Natural killer cell (primary cell): ENCODE data around the gene PTPN14. TPM values are rescaled to one million over a fixed set of nuclear protein-coding genes. Genes with fewer than 3 reads are reported as not detected.

Experiments used
- ATAC-seq, 3 donors: fragments of 150-1000 bp in 2 of 3; fragments of 200-7000 bp in 1 of 3; cut with Tn5 transposase; 1 replicate in 1 of 3; 2 replicates in 2 of 3; pipeline ENCODE4 v1.10.0; 2021; ENCODE audit warnings: mild to moderate bottlenecking in 2 of 3, moderate library complexity in 2 of 3
- DNase-seq, 2 donors: peaks; one replicate each; pipeline versions ENCODE4 v3.0.0 to v3.0.0-alpha.2; 2013 to 2021; ENCODE audit warnings: mixed read lengths in 1 of 2
- H3K27ac ChIP-seq: one replicate; pipeline ENCODE4 v1.5.1; 2013; ENCODE audit warnings: mild to moderate bottlenecking, low read length
- H3K27me3 ChIP-seq: one replicate; pipeline ENCODE4 v1.6.1; 2013; ENCODE audit warnings: low read length; ENCODE audit not compliant: control insufficient read depth, insufficient read depth
- H3K36me3 ChIP-seq: one replicate; pipeline ENCODE4 v1.6.1; 2013; ENCODE audit warnings: low read length; ENCODE audit not compliant: control insufficient read depth, insufficient read depth
- H3K4me1 ChIP-seq: one replicate; pipeline ENCODE4 v1.6.1; 2013; ENCODE audit warnings: low read length; ENCODE audit not compliant: control insufficient read depth, insufficient read depth
- H3K4me3 ChIP-seq: one replicate; pipeline ENCODE4 v1.5.1; 2013; ENCODE audit warnings: low read length
- H3K9me3 ChIP-seq: one replicate; pipeline ENCODE4 v1.6.1; 2013; ENCODE audit warnings: low read length; ENCODE audit not compliant: control insufficient read depth, insufficient read depth
- H3K27ac Mint-ChIP-seq, 2 donors: one replicate each; pipeline ENCODE4 v1.8.0; 2022; ENCODE audit warnings: mild to moderate bottlenecking in 2 of 2, mixed read lengths in 2 of 2, moderate library complexity in 1 of 2
- H3K27me3 Mint-ChIP-seq, 2 donors: one replicate each; pipeline ENCODE4 v1.8.0; 2022; ENCODE audit warnings: low read depth in 2 of 2, mixed read lengths in 2 of 2
- H3K36me3 Mint-ChIP-seq: one replicate; pipeline ENCODE4 v1.8.0; 2022; ENCODE audit warnings: mixed read lengths
- H3K4me1 Mint-ChIP-seq, 2 donors: one replicate each; pipeline ENCODE4 v1.8.0; 2022; ENCODE audit warnings: mixed read lengths in 2 of 2
- H3K4me3 Mint-ChIP-seq: one replicate; pipeline ENCODE4 v1.8.0; 2022; ENCODE audit warnings: mild to moderate bottlenecking, moderate library complexity, mixed read lengths
- H3K9me3 Mint-ChIP-seq, 2 donors: one replicate each; pipeline ENCODE4 v1.8.0; 2022; ENCODE audit warnings: mixed read lengths in 2 of 2
- WGBS: methylation state at CpG from one replicate; pipeline ENCODE4 v1.1.7; 2013; ENCODE audit warnings: missing lambda C conversion rate; ENCODE audit not compliant: insufficient coverage; 5-methylcytosine and 5-hydroxymethylcytosine counted together
- intact Hi-C: fragments of 100-400 bp; cut with micrococcal nuclease; formaldehyde crosslinking; loops from one replicate; pipeline ENCODE4 v1.14.2; 2022
- total RNA-seq, 4 donors: library from RNA; stranded (reverse); fragments of 120-200 nt in 1 of 4; gene quantifications; one replicate each; pipeline versions ENCODE4 v1.2.3 to v1.2.4, GENCODE V29; 2013 to 2022
- TF ChIP-seq, protein P1 (sequence below): fragments of 200-600 bp; IDR thresholded peaks from one replicate; pipeline ENCODE4 v1.8.0; 2022; ENCODE audit warnings: antibody characterized with exemption

The PTPN14 gene
- total RNA-seq, 3 donors from 2014 or later (not counting 1 experiment from before 2014, with no cell fraction given), result 0.02 TPM; not detected in 2

DNA sequence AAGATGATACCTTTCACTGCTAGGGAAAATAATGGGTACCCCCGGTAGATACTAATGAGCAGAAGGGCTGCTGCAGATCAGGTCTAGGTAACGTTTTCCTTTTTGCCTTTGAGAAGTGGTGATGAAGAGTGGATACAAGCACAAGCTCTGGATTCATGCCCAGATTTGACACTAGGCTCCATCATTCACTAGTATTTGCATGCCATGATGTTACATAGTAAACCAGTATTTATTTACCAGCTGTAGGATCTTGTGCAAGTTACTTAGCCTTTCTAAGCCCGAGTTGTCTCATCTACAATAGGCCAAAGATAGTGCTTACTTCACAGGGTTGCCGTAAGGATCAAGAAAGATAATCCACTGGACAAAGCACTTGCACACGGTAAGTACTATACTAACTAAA lies 14.2 kb downstream of the PTPN14 start:
- no peaks in the 10 kb centered on the region for H3K4me1 Mint-ChIP-seq
- no peak overlapping the region for H3K4me3 Mint-ChIP-seq
- H3K27ac ChIP-seq, result no peak overlapping the region
- H3K4me3 ChIP-seq, result no peak overlapping the region
- H3K27me3 Mint-ChIP-seq, result peaks cover 8 to 9% of the 10 kb centered on the region in 2 donors
- no peaks in the 10 kb centered on the region for H3K9me3 Mint-ChIP-seq
- no peaks in the 10 kb centered on the region for H3K36me3 Mint-ChIP-seq
- no peaks in the 10 kb centered on the region for H3K27me3 ChIP-seq
- TF ChIP-seq, protein P1, sequence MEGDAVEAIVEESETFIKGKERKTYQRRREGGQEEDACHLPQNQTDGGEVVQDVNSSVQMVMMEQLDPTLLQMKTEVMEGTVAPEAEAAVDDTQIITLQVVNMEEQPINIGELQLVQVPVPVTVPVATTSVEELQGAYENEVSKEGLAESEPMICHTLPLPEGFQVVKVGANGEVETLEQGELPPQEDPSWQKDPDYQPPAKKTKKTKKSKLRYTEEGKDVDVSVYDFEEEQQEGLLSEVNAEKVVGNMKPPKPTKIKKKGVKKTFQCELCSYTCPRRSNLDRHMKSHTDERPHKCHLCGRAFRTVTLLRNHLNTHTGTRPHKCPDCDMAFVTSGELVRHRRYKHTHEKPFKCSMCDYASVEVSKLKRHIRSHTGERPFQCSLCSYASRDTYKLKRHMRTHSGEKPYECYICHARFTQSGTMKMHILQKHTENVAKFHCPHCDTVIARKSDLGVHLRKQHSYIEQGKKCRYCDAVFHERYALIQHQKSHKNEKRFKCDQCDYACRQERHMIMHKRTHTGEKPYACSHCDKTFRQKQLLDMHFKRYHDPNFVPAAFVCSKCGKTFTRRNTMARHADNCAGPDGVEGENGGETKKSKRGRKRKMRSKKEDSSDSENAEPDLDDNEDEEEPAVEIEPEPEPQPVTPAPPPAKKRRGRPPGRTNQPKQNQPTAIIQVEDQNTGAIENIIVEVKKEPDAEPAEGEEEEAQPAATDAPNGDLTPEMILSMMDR, result no peak
- intact Hi-C loops, result no loop called here
- H3K36me3 ChIP-seq, result no peaks in the 10 kb centered on the region
- no peaks in the 10 kb centered on the region for H3K9me3 ChIP-seq
- ATAC-seq (no peak), DNase-seq (no peak)
- H3K27ac Mint-ChIP-seq, result no peak overlapping the region
- WGBS, result 90% methylated on average over 5 of the region's 5 CpGs
- no peaks in the 10 kb centered on the region for H3K4me1 ChIP-seq

DNA sequence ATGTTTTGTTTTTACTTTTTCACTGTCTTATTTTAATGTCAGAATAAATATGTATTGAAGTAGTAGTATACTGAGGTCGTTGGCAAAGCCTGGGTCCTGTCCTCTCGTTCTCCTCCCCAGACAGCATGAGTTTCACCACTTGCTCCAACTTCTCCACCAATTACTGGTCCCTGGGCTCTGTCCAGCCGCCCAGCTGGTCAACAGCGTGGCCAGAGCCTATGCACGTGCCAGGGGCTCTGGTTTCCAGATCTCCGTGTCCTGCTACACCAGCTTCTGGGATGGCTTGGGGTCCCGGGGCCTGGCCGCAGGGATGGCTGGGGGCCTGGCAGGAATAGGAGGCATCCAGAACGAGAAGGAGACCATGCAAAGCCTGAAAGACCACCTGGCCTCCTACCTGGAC lies 19.3 kb downstream of the PTPN14 start:
- Mint-ChIP-seq H3K36me3 (no peaks in the 10 kb centered on the region), H3K4me1 (no peaks in the 10 kb centered on the region), H3K9me3 (no peaks in the 10 kb centered on the region), H3K27me3 (no peaks in the 10 kb centered on the region), H3K4me3 (no peak overlapping the region), H3K27ac (no peak overlapping the region)
- WGBS, result 82% methylated on average over 8 of the region's 9 CpGs
- Histone ChIP-seq H3K36me3 (no peaks in the 10 kb centered on the region), H3K27me3 (no peaks in the 10 kb centered on the region), H3K4me1 (no peaks in the 10 kb centered on the region), H3K9me3 (no peaks in the 10 kb centered on the region), H3K4me3 (no peak overlapping the region), H3K27ac (no peak overlapping the region)
- DNase-seq, result no peak
- TF ChIP-seq, protein P1, result no peak
- ATAC-seq, result no peak
- intact Hi-C loops, result no loop called here

DNA sequence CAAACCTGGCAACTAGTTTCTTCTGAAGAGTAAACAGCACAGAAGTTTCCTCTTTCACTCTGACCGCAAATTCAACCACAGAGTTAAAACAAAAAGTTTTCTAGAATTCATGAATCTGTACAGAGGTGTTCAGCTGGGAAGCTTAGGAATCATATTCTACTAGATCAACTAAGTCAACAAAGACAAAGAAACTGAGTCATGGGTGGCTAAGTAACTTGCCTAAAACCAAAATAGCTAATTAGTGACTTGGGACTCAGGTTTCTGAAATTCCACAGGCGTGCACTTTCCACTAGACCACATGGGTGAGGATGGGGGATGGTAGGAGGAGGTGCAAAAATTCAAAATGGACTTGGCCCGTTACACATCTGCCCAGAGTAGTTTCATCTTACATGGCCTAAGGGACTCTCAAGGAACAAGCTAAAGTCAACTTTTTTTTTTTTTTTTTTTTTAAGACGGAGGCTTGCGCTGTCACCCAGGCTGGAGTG lies 25.8 kb downstream of the PTPN14 start:
- Mint-ChIP-seq H3K9me3 (no peaks in the 10 kb centered on the region), H3K27ac (no peak overlapping the region), H3K4me3 (no peak overlapping the region), H3K4me1 (peaks cover 0 to 7% of the 10 kb centered on the region in 2 donors), H3K27me3 (peaks cover 0 to 1% of the 10 kb centered on the region in 2 donors), H3K36me3 (no peaks in the 10 kb centered on the region)
- Histone ChIP-seq H3K9me3 (no peaks in the 10 kb centered on the region), H3K4me3 (no peak overlapping the region), H3K27ac (no peak overlapping the region), H3K27me3 (no peaks in the 10 kb centered on the region), H3K4me1 (no peaks in the 10 kb centered on the region), H3K36me3 (no peaks in the 10 kb centered on the region)
- TF ChIP-seq, protein P1, result no peak
- ATAC-seq, result no peak
- 65% methylated on average over 4 of the region's 5 CpGs for WGBS
- intact Hi-C loops, result no loop called here
- DNase-seq, result no peak

DNA sequence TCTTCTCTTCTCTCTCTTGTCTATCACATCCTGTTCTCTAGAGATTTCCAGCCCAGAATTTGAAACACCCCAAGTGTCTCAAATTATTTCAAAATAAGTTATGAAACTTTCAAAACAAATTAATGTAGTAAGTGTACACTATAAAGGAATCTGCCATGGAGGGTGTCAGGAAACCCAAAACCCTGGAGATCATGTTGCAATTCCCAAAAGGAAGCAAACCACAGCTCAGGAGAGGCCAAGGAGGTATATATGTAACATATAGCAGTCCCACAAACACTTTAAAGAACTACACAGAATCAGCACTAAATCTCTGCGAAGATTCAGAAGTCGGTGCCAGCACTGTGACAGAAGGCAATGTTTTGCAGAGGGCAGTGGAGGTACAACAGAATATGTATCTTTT lies 26.6 kb downstream of the PTPN14 start:
- Histone ChIP-seq H3K27ac (no peak overlapping the region), H3K36me3 (no peaks in the 10 kb centered on the region), H3K9me3 (no peaks in the 10 kb centered on the region), H3K4me1 (no peaks in the 10 kb centered on the region), H3K4me3 (no peak overlapping the region), H3K27me3 (no peaks in the 10 kb centered on the region)
- ATAC-seq (no peak), DNase-seq (no peak)
- no peaks in the 10 kb centered on the region for H3K36me3 Mint-ChIP-seq
- H3K9me3 Mint-ChIP-seq, result no peaks in the 10 kb centered on the region
- H3K27ac Mint-ChIP-seq, result no peak overlapping the region
- TF ChIP-seq, protein P1, result no peak
- no peak overlapping the region for H3K4me3 Mint-ChIP-seq
- intact Hi-C loops, result no loop called here
- peaks cover 0 to 2% of the 10 kb centered on the region in 2 donors for H3K27me3 Mint-ChIP-seq
- WGBS, result 42% methylated on average over 2 of the region's 2 CpGs
- H3K4me1 Mint-ChIP-seq, result peaks cover 0 to 7% of the 10 kb centered on the region in 2 donors
